HEK293T (cell line): ENCODE measurements around the gene NFU1.

Experiments
- CTBP1 ChIP-seq: fragments of 450-650 bp; IDR thresholded peaks from 2 replicates; pipeline ENCODE4 v1.6.1; 2016; ENCODE audit warnings: borderline replicate concordance
- ELF4 ChIP-seq: fragments of 450-650 bp; IDR thresholded peaks from 2 replicates; pipeline ENCODE4 v1.6.1; 2017; ENCODE audit warnings: antibody characterized with exemption
- SP1 ChIP-seq: fragments of 450-650 bp; IDR thresholded peaks from 2 replicates; pipeline ENCODE4 v1.6.1; 2017
- SUZ12 ChIP-seq: fragments of 450-650 bp; IDR thresholded peaks from 2 replicates; pipeline ENCODE4 v1.6.1; 2016; ENCODE audit warnings: mild to moderate bottlenecking
- TARDBP ChIP-seq: fragments of 450-650 bp; IDR thresholded peaks from 2 replicates; pipeline ENCODE4 v1.6.1; 2016

DNA sequence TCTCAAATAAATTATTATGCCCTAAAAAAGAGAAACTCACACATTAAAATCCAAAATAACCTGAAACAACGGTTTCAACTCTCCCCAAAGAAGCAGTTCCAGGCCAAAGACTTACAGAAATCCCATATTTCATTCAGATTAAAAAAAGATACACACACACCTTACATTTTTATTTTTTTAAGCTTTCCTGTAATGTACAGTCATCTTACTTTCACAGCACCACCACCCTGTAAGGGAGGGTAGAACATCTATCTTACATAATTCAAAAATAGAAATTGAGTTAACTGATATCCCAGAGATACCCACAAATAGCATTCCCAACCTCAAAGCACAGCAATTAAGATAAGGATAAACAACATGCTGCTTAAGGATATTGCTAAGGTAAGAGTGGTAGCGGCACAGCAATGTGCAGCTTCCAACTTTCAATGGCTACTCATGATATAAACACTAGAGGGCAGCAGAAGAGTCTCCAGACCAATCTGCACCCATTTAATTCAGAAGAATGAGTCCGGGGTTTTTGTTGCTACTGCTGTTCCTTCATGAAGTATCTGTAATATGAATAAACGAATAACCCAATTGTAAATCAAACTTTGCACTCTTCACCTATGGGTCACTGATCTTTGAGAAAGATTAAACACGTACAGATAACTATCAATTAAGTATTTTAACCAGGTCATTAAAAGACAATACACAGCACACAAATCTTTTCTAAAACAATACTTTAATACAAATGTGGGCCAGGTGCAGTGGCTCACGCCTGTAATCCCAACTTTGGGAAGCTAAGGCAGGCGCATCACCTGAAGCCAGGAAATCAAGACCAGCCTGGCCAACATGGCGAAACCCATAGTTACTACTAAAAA lies 61.5 kb downstream of the NFU1 start:
- TF ChIP-seq SUZ12 (no peak), TARDBP (no peak), ELF4 (no peak), CTBP1 (no peak), SP1 (no peak)
